HCT116 (cell line): ENCODE results near the gene STRN3. TPM values are rescaled to one million over a fixed set of nuclear protein-coding genes. Genes with fewer than 3 reads are reported as not detected.
"Not testable (repeated sequence)": the region's sequence is repeated elsewhere in the genome, so short reads cannot be mapped to it uniquely, and the experiment has no call there.

ENCODE experiments used
- ATAC-seq: fragments of 200-7000 bp; cut with Tn5 transposase; 2 replicates; pipeline ENCODE4 v1.9.1; 2020; ENCODE audit warnings: mild to moderate bottlenecking, moderate library complexity
- BruUV-seq: library from RNA; stranded (reverse); fragments of 400-500 nt; replicated peaks from 2 replicates; lab custom pipeline; 2021; lab: Mats Ljungman, UMichigan
- CTCF ChIA-PET: fragments of 300-600 bp; sonication (Branson Sonifier 250); formaldehyde crosslinking; loops from one replicate; lab custom pipeline; 2021; ENCODE audit warnings: antibody characterized with exemption; lab: Charles Lee
- POLR2A ChIA-PET: fragments of 300-600, 350-600 bp; sonication (Branson Sonifier 250); formaldehyde crosslinking; loops from one replicate; lab custom pipeline; 2021; ENCODE audit warnings: antibody characterized with exemption; lab: Charles Lee
- RAD21 ChIA-PET, 2 experiments: fragments of 300-600 bp; sonication (Branson Sonifier 250); formaldehyde crosslinking; loops; one replicate each; lab custom pipeline; 2023; ENCODE audit warnings: low total read pairs in 2 of 2; ENCODE audit not compliant: uncharacterized antibody in 2 of 2, unreplicated experiment in 2 of 2, low non-redundant PET in 1 of 2; lab: Charles Lee
- DNase-seq: peaks from one replicate; pipeline ENCODE4 v3.0.0-alpha.2; 2010; ENCODE audit warnings: low read depth, low spot score
- H2AFZ ChIP-seq: fragments of 200-600 bp; shearing (Covaris generic), sonication (generic); 2 replicates; pipeline ENCODE4 v1.6.1; 2017; ENCODE audit warnings: low read depth, mixed run types, mixed read lengths, antibody characterized with exemption, low read length; ENCODE audit not compliant: poor library complexity, severe bottlenecking
- H3K27ac ChIP-seq: 2 replicates; pipeline ENCODE4 v1.5.1; 2012; ENCODE audit warnings: low read depth, low read length
- H3K27me3 ChIP-seq: fragments of 200-600 bp; sonication (generic); 2 replicates; pipeline ENCODE4 v1.6.1; 2016; ENCODE audit warnings: mixed run types, low read length, mixed read lengths; ENCODE audit not compliant: insufficient read depth
- H3K36me3 ChIP-seq, 2 experiments: fragments of 200-500 bp in 1 of 2; fragments of 200-600 bp in 1 of 2; sonication (Bioruptor generic) in 1 of 2; sonication (generic) in 1 of 2; 2 replicates each; pipeline versions ENCODE4 v1.5.1 to v1.6.1; 2014 to 2016; ENCODE audit warnings: low read length in 2 of 2, inconsistent platforms in 1 of 2, mixed read lengths in 1 of 2, mixed run types in 1 of 2; ENCODE audit not compliant: insufficient read depth in 2 of 2, control insufficient read depth in 1 of 2
- H3K4me1 ChIP-seq, 2 experiments: fragments of 200-600 bp in 1 of 2; sonication (generic) in 1 of 2; 2 replicates each; pipeline versions ENCODE4 v1.5.1 to v1.6.1; 2012 to 2017; ENCODE audit warnings: low read length in 2 of 2, inconsistent platforms in 1 of 2, mild to moderate bottlenecking in 1 of 2, mixed read lengths in 1 of 2, mixed run types in 1 of 2, moderate library complexity in 1 of 2; ENCODE audit not compliant: insufficient read depth in 2 of 2, control insufficient read depth in 1 of 2
- H3K4me2 ChIP-seq: fragments of 200-600 bp; sonication (generic); 2 replicates; pipeline ENCODE4 v1.6.1; 2017; ENCODE audit warnings: mixed run types, low read length, mixed read lengths
- H3K4me3 ChIP-seq, 2 experiments: fragments of 200-600 bp in 1 of 2; sonication (generic) in 1 of 2; replicated peaks in 1 of 2; 2 replicates each; pipeline ENCODE4 v1.5.1; 2011 to 2016; ENCODE audit warnings: low read length in 2 of 2, control low read depth in 1 of 2, low read depth in 1 of 2, mild to moderate bottlenecking in 1 of 2, mixed read lengths in 1 of 2, mixed run types in 1 of 2
- H3K79me2 ChIP-seq: fragments of 200-600 bp; sonication (generic); 2 replicates; pipeline ENCODE4 v1.6.1; 2017; ENCODE audit warnings: mild to moderate bottlenecking, mixed run types, low read length, moderate library complexity, mixed read lengths; ENCODE audit not compliant: insufficient read depth
- H3K9ac ChIP-seq: fragments of 200-600 bp; sonication (generic); 2 replicates; pipeline ENCODE4 v1.6.1; 2016; ENCODE audit warnings: low read length, mixed read lengths
- H3K9me2 ChIP-seq: fragments of 200-600 bp; sonication (generic), shearing (Covaris generic); 2 replicates; pipeline ENCODE4 v1.6.1; 2017; ENCODE audit warnings: mixed run types, mild to moderate bottlenecking, moderate library complexity; ENCODE audit not compliant: insufficient read depth
- H3K9me3 ChIP-seq, 2 experiments: fragments of 200-500 bp in 1 of 2; fragments of 200-600 bp in 1 of 2; sonication (Bioruptor generic) in 1 of 2; sonication (generic) in 1 of 2; 2 replicates each; pipeline ENCODE4 v1.6.1; 2014 to 2017; ENCODE audit warnings: low read length in 2 of 2, mixed read lengths in 2 of 2, inconsistent platforms in 1 of 2, low read depth in 1 of 2, mild to moderate bottlenecking in 1 of 2, mixed run types in 1 of 2, moderate library complexity in 1 of 2; ENCODE audit not compliant: control insufficient read depth in 1 of 2, insufficient read depth in 1 of 2
- H4K20me1 ChIP-seq: fragments of 200-600 bp; sonication (generic), shearing (Covaris generic); 2 replicates; pipeline ENCODE4 v1.6.1; 2017; ENCODE audit warnings: mixed run types, mild to moderate bottlenecking, moderate library complexity; ENCODE audit not compliant: insufficient read depth
- ATF3 ChIP-seq: IDR thresholded peaks from 2 replicates; pipeline ENCODE4 v1.6.1; 2012
- EGR1 ChIP-seq: IDR thresholded peaks from 2 replicates; pipeline ENCODE4 v1.6.1; 2012; ENCODE audit warnings: low read depth
- ELF1 ChIP-seq: IDR thresholded peaks from 2 replicates; pipeline ENCODE4 v1.6.1; 2012; ENCODE audit warnings: low read depth, borderline replicate concordance
- MAX ChIP-seq: IDR thresholded peaks from 2 replicates; pipeline ENCODE4 v1.6.1; 2012
- POLR2A ChIP-seq: IDR thresholded peaks from 2 replicates; pipeline ENCODE4 v1.7.0; 2011; ENCODE audit warnings: borderline replicate concordance; ENCODE audit not compliant: insufficient read depth, insufficient read length; ENCODE audit errors: extremely low read depth
- SIN3A ChIP-seq: IDR thresholded peaks from 2 replicates; pipeline ENCODE4 v1.6.1; 2012; ENCODE audit warnings: low read depth
- SP1 ChIP-seq: IDR thresholded peaks from 2 replicates; pipeline ENCODE4 v1.6.1; 2012; ENCODE audit warnings: low read depth
- SRF ChIP-seq: IDR thresholded peaks from 2 replicates; pipeline ENCODE4 v1.6.1; 2012; ENCODE audit warnings: low read depth
- TCF7L2 ChIP-seq: IDR thresholded peaks from 2 replicates; pipeline ENCODE4 v1.7.0; 2011; ENCODE audit warnings: borderline replicate concordance, inconsistent platforms; ENCODE audit not compliant: insufficient read depth, insufficient read length; ENCODE audit errors: extremely low read depth
- ZBTB33 ChIP-seq: IDR thresholded peaks from 2 replicates; pipeline ENCODE4 v1.6.1; 2011; ENCODE audit warnings: mild to moderate bottlenecking, low read length, moderate library complexity; ENCODE audit not compliant: insufficient replicate concordance; ENCODE audit errors: extremely low read depth
- ZFX ChIP-seq: fragments of 450-650 bp; IDR thresholded peaks from 2 replicates; pipeline ENCODE4 v1.6.1; 2017
- intact Hi-C: fragments of 100-400 bp; cut with micrococcal nuclease; formaldehyde crosslinking; loops from 2 replicates; pipeline ENCODE4 v1.10.0; 2022
- total RNA-seq: library from RNA; stranded (reverse); gene quantifications from one replicate; pipeline ENCODE4 v1.2.1, GENCODE V29; 2021; ENCODE audit not compliant: unreplicated experiment
- TF ChIP-seq, protein P1 (sequence below): IDR thresholded peaks from 2 replicates; pipeline ENCODE4 v1.6.1; 2012; ENCODE audit warnings: low read depth

STRN3 gene
- total RNA-seq, 1 experiment from 2014 or later = 43.4 TPM

DNA sequence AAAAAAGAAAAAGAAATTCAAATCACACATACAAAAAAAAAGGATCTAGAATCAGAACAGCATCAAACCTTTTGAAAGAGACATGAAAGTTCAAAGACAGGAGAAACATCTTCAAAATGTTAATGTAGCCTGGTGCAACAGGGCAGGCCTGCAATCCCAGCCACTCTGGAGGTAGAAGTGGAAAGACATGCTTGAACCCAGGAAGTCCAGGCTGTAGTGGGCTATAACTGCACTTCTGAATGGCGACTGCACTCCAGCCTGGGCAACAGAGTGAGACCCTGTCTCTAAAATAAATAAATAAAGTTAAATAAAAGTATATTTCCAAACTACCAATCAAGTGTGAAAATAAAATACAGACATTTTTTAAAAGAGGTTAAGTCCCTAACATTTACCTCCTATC, 19.5 kb downstream of the STRN3 start:
- Histone ChIP-seq H3K36me3 (no peaks in the 10 kb centered on the region; a peak in 2 of 4 replicates), H3K4me1 (0 out of 4 replicates have a peak, but pooled peaks cover 0 to 3% of the 10 kb centered on the region in 2 experiments), H3K9me2 (no peaks in the 10 kb centered on the region), H3K4me3 (no peak overlapping the region), H4K20me1 (0 out of 2 replicates have a peak, but pooled peaks cover 7% of the 10 kb centered on the region), H3K4me2 (no peak overlapping the region), H3K27me3 (no peaks in the 10 kb centered on the region)
- intact Hi-C loops = no loop called here
- ChIA-PET POLR2A (no interaction called here), CTCF (no interaction called here), RAD21 (no interaction called here)
- TF ChIP-seq, protein P1, sequence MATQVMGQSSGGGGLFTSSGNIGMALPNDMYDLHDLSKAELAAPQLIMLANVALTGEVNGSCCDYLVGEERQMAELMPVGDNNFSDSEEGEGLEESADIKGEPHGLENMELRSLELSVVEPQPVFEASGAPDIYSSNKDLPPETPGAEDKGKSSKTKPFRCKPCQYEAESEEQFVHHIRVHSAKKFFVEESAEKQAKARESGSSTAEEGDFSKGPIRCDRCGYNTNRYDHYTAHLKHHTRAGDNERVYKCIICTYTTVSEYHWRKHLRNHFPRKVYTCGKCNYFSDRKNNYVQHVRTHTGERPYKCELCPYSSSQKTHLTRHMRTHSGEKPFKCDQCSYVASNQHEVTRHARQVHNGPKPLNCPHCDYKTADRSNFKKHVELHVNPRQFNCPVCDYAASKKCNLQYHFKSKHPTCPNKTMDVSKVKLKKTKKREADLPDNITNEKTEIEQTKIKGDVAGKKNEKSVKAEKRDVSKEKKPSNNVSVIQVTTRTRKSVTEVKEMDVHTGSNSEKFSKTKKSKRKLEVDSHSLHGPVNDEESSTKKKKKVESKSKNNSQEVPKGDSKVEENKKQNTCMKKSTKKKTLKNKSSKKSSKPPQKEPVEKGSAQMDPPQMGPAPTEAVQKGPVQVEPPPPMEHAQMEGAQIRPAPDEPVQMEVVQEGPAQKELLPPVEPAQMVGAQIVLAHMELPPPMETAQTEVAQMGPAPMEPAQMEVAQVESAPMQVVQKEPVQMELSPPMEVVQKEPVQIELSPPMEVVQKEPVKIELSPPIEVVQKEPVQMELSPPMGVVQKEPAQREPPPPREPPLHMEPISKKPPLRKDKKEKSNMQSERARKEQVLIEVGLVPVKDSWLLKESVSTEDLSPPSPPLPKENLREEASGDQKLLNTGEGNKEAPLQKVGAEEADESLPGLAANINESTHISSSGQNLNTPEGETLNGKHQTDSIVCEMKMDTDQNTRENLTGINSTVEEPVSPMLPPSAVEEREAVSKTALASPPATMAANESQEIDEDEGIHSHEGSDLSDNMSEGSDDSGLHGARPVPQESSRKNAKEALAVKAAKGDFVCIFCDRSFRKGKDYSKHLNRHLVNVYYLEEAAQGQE = no peak
- TF ChIP-seq TCF7L2 (no peak), ZBTB33 (no peak), ELF1 (no peak), SRF (no peak), EGR1 (no peak), SP1 (no peak), SIN3A (no peak), MAX (no peak), ATF3 (no peak), ZFX (no peak), POLR2A (no peak)
- TF ChIP-seq, all 23 proteins: peak for 0
- no peaks in the 10 kb centered on the region for H3K9me3 ChIP-seq
- DNase-seq (no peak), ATAC-seq (no peak)
- peaks cover 95% of the 10 kb centered on the region for H3K79me2 ChIP-seq
- H3K27ac ChIP-seq = no peak overlapping the region
- H2AFZ ChIP-seq = no peak overlapping the region
- no TSS peak for BruUV-seq
- no peak overlapping the region for H3K9ac ChIP-seq

GRCh38 chr14:31004007-31004406, 22.2 kb downstream of the STRN3 start:
- H3K9ac ChIP-seq, BruUV-seq: not testable (repeated sequence)
- POLR2A ChIA-PET = interaction anchor here (1.3 kb wide), 1 partner anchor 22 kb away, joined by 3 read pairs; the partner anchor contains the start of gene STRN3

More at GRCh38 chr14:31004007-31004406, 22.2 kb downstream of the STRN3 start:
- H3K27ac ChIP-seq, intact Hi-C loops, H4K20me1 ChIP-seq, H3K36me3 ChIP-seq, H3K4me2 ChIP-seq, H3K27me3 ChIP-seq, H3K9me3 ChIP-seq, DNase-seq, ATAC-seq, CTCF ChIA-PET, H3K4me3 ChIP-seq, H3K9me2 ChIP-seq, H2AFZ ChIP-seq, RAD21 ChIA-PET: not testable (repeated sequence)
- Histone ChIP-seq H3K4me1 (peaks cover 3 to 11% of the 10 kb centered on the region in 2 experiments; a peak in 1 of 4 replicates), H3K79me2 (peaks cover 95% of the 10 kb centered on the region)
